HG02840 (cell line): Measurements from ENCODE around the gene IDS.
"Not testable (repeated sequence)": the region's sequence is repeated elsewhere in the genome, so short reads cannot be mapped to it uniquely, and the experiment has no call there.

ENCODE experiments used
- ATAC-seq: cut with Tn5 transposase; IDR thresholded peaks from one replicate; pipeline ENCODE4 v1.9.1; 2021; ENCODE audit warnings: mild to moderate bottlenecking, moderate library complexity, moderate number of reproducible peaks; ENCODE audit not compliant: unreplicated experiment, low FRiP score

Gene IDS

GRCh38 chrX:149528381-149528780 is 23.3 kb upstream of the IDS start:
- no peak for ATAC-seq

GRCh38 chrX:149527705-149528104 is 22.6 kb upstream of the IDS start:
- no peak for ATAC-seq

- ATAC-seq = not testable (repeated sequence)
Observed at GRCh38 chrX:149526318-149527033, 21.4 kb upstream of the IDS start.

- peak; percentile 44 for ATAC-seq
Observed at GRCh38 chrX:149525903-149526302, 20.8 kb upstream of the IDS start.

- ATAC-seq = peak; percentile 93
Observed at GRCh38 chrX:149525389-149525788, 20.3 kb upstream of the IDS start.

- no peak for ATAC-seq
Observed at GRCh38 chrX:149522916-149523315, 17.8 kb upstream of the IDS start.

GRCh38 chrX:149521438-149521837 is 16.3 kb upstream of the IDS start:
- no peak for ATAC-seq

- ATAC-seq = not testable (repeated sequence)
Observed at GRCh38 chrX:149520636-149521277, 15.7 kb upstream of the IDS start.

GRCh38 chrX:149518236-149518635 is 13.1 kb upstream of the IDS start:
- no peak for ATAC-seq

GRCh38 chrX:149517308-149517707 is 12.2 kb upstream of the IDS start:
- ATAC-seq = no peak

GRCh38 chrX:149516604-149517003 is 11.5 kb upstream of the IDS start:
- ATAC-seq = no peak

- no peak for ATAC-seq
Observed at GRCh38 chrX:149515954-149516602, 11.0 kb upstream of the IDS start.

GRCh38 chrX:149513825-149514428 is 8.8 kb upstream of the IDS start:
- no peak for ATAC-seq

GRCh38 chrX:149512225-149512885 is 7.2 kb upstream of the IDS start:
- ATAC-seq = peak; percentile 70

GRCh38 chrX:149511081-149511480 is 6.0 kb upstream of the IDS start:
- no peak for ATAC-seq

- no peak for ATAC-seq
Observed at GRCh38 chrX:149510386-149510785, 5.3 kb upstream of the IDS start.

GRCh38 chrX:149508467-149508866 is 3.4 kb upstream of the IDS start:
- no peak for ATAC-seq

GRCh38 chrX:149506349-149506748 is 1.2 kb upstream of the IDS start:
- ATAC-seq = no peak

GRCh38 chrX:149505671-149506070 is 565 bp upstream of the IDS start:
- ATAC-seq = no peak

GRCh38 chrX:149504226-149504914 is 736 bp downstream of the IDS start:
- ATAC-seq = peak; percentile 40
